H9 (cell line): ENCODE measurements around the gene CCDC102B. TPM values are rescaled to one million over a fixed set of nuclear protein-coding genes. Genes with fewer than 3 reads are reported as not detected.

Experiments
- DNase-seq: peaks from one replicate; pipeline ENCODE4 v3.0.0-alpha.2; 2017
- H2AFZ ChIP-seq: one replicate; pipeline ENCODE4 v1.6.1; 2013; ENCODE audit warnings: mild to moderate bottlenecking, low read length, control low read depth, moderate library complexity
- H2AK5ac ChIP-seq: 2 replicates; pipeline ENCODE4 v1.6.1; 2013; ENCODE audit warnings: low read length, control low read depth, mixed read lengths; ENCODE audit not compliant: insufficient read length
- H2BK120ac ChIP-seq: one replicate; pipeline ENCODE4 v1.6.1; 2013; ENCODE audit warnings: low read depth, mild to moderate bottlenecking, low read length, control low read depth, inconsistent platforms; ENCODE audit not compliant: poor library complexity, severe bottlenecking
- H2BK12ac ChIP-seq: 2 replicates; pipeline ENCODE4 v1.6.1; 2013; ENCODE audit warnings: low read length, control low read depth, mixed read lengths, low read depth; ENCODE audit not compliant: insufficient read length
- H2BK15ac ChIP-seq: 2 replicates; pipeline ENCODE4 v1.6.1; 2013; ENCODE audit warnings: low read depth, low read length, control low read depth
- H2BK20ac ChIP-seq: one replicate; pipeline ENCODE4 v1.6.1; 2013; ENCODE audit warnings: low read depth, mild to moderate bottlenecking, low read length, control low read depth, inconsistent platforms; ENCODE audit not compliant: poor library complexity, severe bottlenecking
- H2BK5ac ChIP-seq: 2 replicates; pipeline ENCODE4 v1.6.1; 2013; ENCODE audit warnings: low read length, control low read depth, mixed read lengths; ENCODE audit not compliant: insufficient read length
- H3K14ac ChIP-seq: 2 replicates; pipeline ENCODE4 v1.6.1; 2013; ENCODE audit warnings: low read length, control low read depth; ENCODE audit not compliant: insufficient read depth
- H3K18ac ChIP-seq: 2 replicates; pipeline ENCODE4 v1.6.1; 2013; ENCODE audit warnings: low read depth, mild to moderate bottlenecking, mixed read lengths, low read length, control low read depth; ENCODE audit not compliant: insufficient read length
- H3K23ac ChIP-seq: 2 replicates; pipeline ENCODE4 v1.6.1; 2013; ENCODE audit warnings: low read length, control low read depth, mixed read lengths, low read depth; ENCODE audit not compliant: insufficient read length
- H3K23me2 ChIP-seq: 2 replicates; pipeline ENCODE4 v1.6.1; 2013; ENCODE audit warnings: low read depth, mild to moderate bottlenecking, mixed read lengths, low read length, control low read depth; ENCODE audit not compliant: insufficient read length, poor library complexity, severe bottlenecking
- H3K27ac ChIP-seq: 2 replicates; pipeline ENCODE4 v1.5.1; 2013; ENCODE audit warnings: low read length, control low read depth, mixed read lengths, low read depth; ENCODE audit not compliant: insufficient read length
- H3K27me3 ChIP-seq: 2 replicates; pipeline ENCODE4 v1.6.1; 2013; ENCODE audit warnings: low read length, control low read depth, inconsistent platforms; ENCODE audit not compliant: insufficient read depth
- H3K4ac ChIP-seq: 2 replicates; pipeline ENCODE4 v1.6.1; 2013; ENCODE audit warnings: low read depth, mild to moderate bottlenecking, control low read depth, inconsistent platforms, low read length, moderate library complexity
- H3K4me1 ChIP-seq: 2 replicates; pipeline ENCODE4 v1.6.1; 2013; ENCODE audit warnings: low read length, control low read depth, inconsistent platforms; ENCODE audit not compliant: insufficient read depth
- H3K4me2 ChIP-seq: 2 replicates; pipeline ENCODE4 v1.6.1; 2013; ENCODE audit warnings: low read length, control low read depth, mixed read lengths; ENCODE audit not compliant: insufficient read length, insufficient read depth
- H3K56ac ChIP-seq: 2 replicates; pipeline ENCODE4 v1.6.1; 2013; ENCODE audit warnings: low read depth, mild to moderate bottlenecking, mixed read lengths, low read length, control low read depth; ENCODE audit not compliant: insufficient read length
- H3K79me1 ChIP-seq: 2 replicates; pipeline ENCODE4 v1.6.1; 2013; ENCODE audit warnings: low read depth, mild to moderate bottlenecking, moderate library complexity, low read length, control low read depth, inconsistent platforms; ENCODE audit not compliant: insufficient read depth, poor library complexity, severe bottlenecking
- H3K79me2 ChIP-seq: 2 replicates; pipeline ENCODE4 v1.6.1; 2013; ENCODE audit warnings: low read length, control low read depth, inconsistent platforms; ENCODE audit not compliant: insufficient read depth
- H3K9ac ChIP-seq: 2 replicates; pipeline ENCODE4 v1.6.1; 2013; ENCODE audit warnings: low read length, control low read depth, mixed read lengths; ENCODE audit not compliant: insufficient read length; ENCODE audit errors: extremely low read depth
- H3K9me3 ChIP-seq: one replicate; pipeline ENCODE4 v1.6.1; 2013; ENCODE audit warnings: low read depth, low read length, inconsistent platforms; ENCODE audit not compliant: control insufficient read depth
- H3T11ph ChIP-seq: one replicate; pipeline ENCODE4 v1.6.1; 2013; ENCODE audit warnings: mild to moderate bottlenecking, low read length, control low read depth, inconsistent platforms
- H4K20me1 ChIP-seq: one replicate; pipeline ENCODE4 v1.6.1; 2013; ENCODE audit not compliant: control insufficient read depth, insufficient read length, insufficient read depth
- H4K5ac ChIP-seq: 2 replicates; pipeline ENCODE4 v1.6.1; 2013; ENCODE audit warnings: low read depth, mild to moderate bottlenecking, mixed read lengths, low read length, control low read depth; ENCODE audit not compliant: insufficient read length
- H4K8ac ChIP-seq: replicated peaks from 2 replicates; pipeline ENCODE4 v1.6.1; 2013; ENCODE audit warnings: low read length, control low read depth, mixed read lengths, low read depth; ENCODE audit not compliant: insufficient read length
- H4K91ac ChIP-seq: 2 replicates; pipeline ENCODE4 v1.6.1; 2013; ENCODE audit warnings: low read depth, mild to moderate bottlenecking, moderate library complexity, mixed read lengths, low read length, control low read depth; ENCODE audit not compliant: insufficient read length
- H3K27ac Mint-ChIP-seq, 3 experiments: 2 replicates in 2 of 3; 3 replicates in 1 of 3; pipeline ENCODE4 v1.8.0; 2020 to 2021; ENCODE audit warnings: mixed read lengths in 3 of 3, mild to moderate bottlenecking in 1 of 3, moderate library complexity in 1 of 3
- H3K27me3 Mint-ChIP-seq: 2 replicates; pipeline ENCODE4 v1.8.0; 2021; ENCODE audit warnings: low read depth, mild to moderate bottlenecking, moderate library complexity, mixed read lengths
- H3K36me3 Mint-ChIP-seq, 3 experiments: 2 replicates in 2 of 3; 3 replicates in 1 of 3; pipeline ENCODE4 v1.8.0; 2020 to 2021; ENCODE audit warnings: low read depth in 3 of 3, mixed read lengths in 3 of 3; ENCODE audit not compliant: insufficient read depth in 1 of 3
- H3K4me1 Mint-ChIP-seq, 2 experiments: 2 replicates each; pipeline ENCODE4 v1.8.0; 2020; ENCODE audit warnings: mixed read lengths in 2 of 2
- H3K4me3 Mint-ChIP-seq, 2 experiments: 2 replicates in 1 of 2; 3 replicates in 1 of 2; pipeline ENCODE4 v1.8.0; 2020 to 2021; ENCODE audit warnings: mild to moderate bottlenecking in 2 of 2, mixed read lengths in 2 of 2, moderate library complexity in 1 of 2
- H3K9me3 Mint-ChIP-seq, 2 experiments: 2 replicates in 1 of 2; 3 replicates in 1 of 2; pipeline ENCODE4 v1.8.0; 2020; ENCODE audit warnings: mild to moderate bottlenecking in 2 of 2, mixed read lengths in 2 of 2, moderate library complexity in 1 of 2
- CTCF ChIP-seq: fragments of 200-600 bp; sonication (generic); conservative IDR thresholded peaks from 3 replicates; pipeline ENCODE4 v1.8.0; 2021; ENCODE audit warnings: antibody characterized with exemption, mild to moderate bottlenecking
- WGBS: extraction: QIAGEN DNeasy Blood & Tissue Kit; methylation state at CpG from one replicate; pipeline ENCODE4 v1.1.7; 2013; ENCODE audit warnings: missing lambda C conversion rate, low lambda C conversion rate, mixed read lengths; ENCODE audit not compliant: insufficient read length; ENCODE audit errors: extremely low coverage; 5-methylcytosine and 5-hydroxymethylcytosine counted together
- total RNA-seq: library from RNA; stranded (reverse); gene quantifications from 2 replicates; pipeline ENCODE4 v1.2.1, GENCODE V29; 2021

CCDC102B gene
- total RNA-seq, 1 experiment from 2014 or later = 1.2 TPM

DNA sequence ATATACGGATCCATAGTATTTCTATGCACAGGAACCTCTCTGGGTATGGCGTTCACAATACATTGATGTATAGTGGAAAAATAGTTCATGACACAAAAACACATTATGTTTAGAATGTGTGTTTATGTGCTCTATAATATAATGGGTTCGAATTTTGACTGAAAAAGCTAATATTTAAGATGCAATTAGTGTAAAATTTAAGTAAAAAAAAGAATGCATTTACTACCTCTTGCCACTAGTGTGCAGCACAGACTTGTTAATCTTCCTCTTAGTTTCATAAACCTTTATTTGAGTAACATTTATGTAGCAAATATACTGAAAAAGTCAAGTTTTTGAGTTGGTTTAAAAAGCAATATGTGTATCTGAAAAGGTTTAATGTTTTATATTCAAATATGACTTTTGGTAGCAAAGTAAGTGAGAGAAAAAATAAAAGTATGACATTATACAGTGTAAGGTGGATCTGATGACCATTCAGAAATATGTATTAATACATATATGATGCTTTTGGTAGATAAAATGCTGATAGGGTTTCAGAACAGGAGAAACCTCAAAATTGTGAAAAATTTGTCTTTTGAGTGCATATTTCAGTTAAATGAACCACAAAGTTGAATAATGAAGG, 49.4 kb downstream of the CCDC102B start:
- no peak overlapping the region for H2BK20ac ChIP-seq
- no peak overlapping the region for H2AFZ ChIP-seq
- H4K5ac ChIP-seq = no peak overlapping the region
- no peaks in the 10 kb centered on the region for H3K4me1 Mint-ChIP-seq
- no peak overlapping the region for H2AK5ac ChIP-seq
- DNase-seq = no peak
- no peaks in the 10 kb centered on the region for H3K27me3 Mint-ChIP-seq
- no peak overlapping the region for H3K56ac ChIP-seq
- H3K36me3 Mint-ChIP-seq = no peaks in the 10 kb centered on the region
- H4K20me1 ChIP-seq = no peaks in the 10 kb centered on the region
- peak; percentile 78 for TF ChIP-seq CTCF
- WGBS = no CpG with 5 or more reads among the region's 3 CpGs
- no peak overlapping the region for H3K14ac ChIP-seq
- no peaks in the 10 kb centered on the region for H3K4me1 ChIP-seq
- no peak overlapping the region for H2BK5ac ChIP-seq
- H2BK12ac ChIP-seq = no peak overlapping the region
- H3K27ac Mint-ChIP-seq = no peak overlapping the region
- no peak overlapping the region for H3K27ac ChIP-seq
- no peak overlapping the region for H3K4me3 Mint-ChIP-seq
- H3K79me1 ChIP-seq = no peaks in the 10 kb centered on the region
- no peak overlapping the region for H2BK15ac ChIP-seq
- H3K23ac ChIP-seq = no peak overlapping the region
- H3K79me2 ChIP-seq = no peaks in the 10 kb centered on the region
- H4K91ac ChIP-seq = no peak overlapping the region
- H3K18ac ChIP-seq = no peak overlapping the region
- H3K9ac ChIP-seq = no peak overlapping the region
- H3K4ac ChIP-seq = no peak overlapping the region
- no peaks in the 10 kb centered on the region for H3K23me2 ChIP-seq
- no peaks in the 10 kb centered on the region for H3K9me3 ChIP-seq
- H3K27me3 ChIP-seq = no peaks in the 10 kb centered on the region
- no peak overlapping the region for H2BK120ac ChIP-seq
- no peak overlapping the region for H4K8ac ChIP-seq
- H3K9me3 Mint-ChIP-seq = no peaks in the 10 kb centered on the region
- H3T11ph ChIP-seq = no peak overlapping the region
- no peak overlapping the region for H3K4me2 ChIP-seq
